ENCODE measurements around the gene E2F2. TPM values are rescaled to one million over a fixed set of nuclear protein-coding genes. Genes with fewer than 3 reads are reported as not detected.

E2F2 gene
- total and polyA plus RNA-seq, 2 of the 13 experiments (the other 11 are each of a cell fraction or from before 2014, with no cell fraction given) = 0.65 to 6.6 TPM

DNA sequence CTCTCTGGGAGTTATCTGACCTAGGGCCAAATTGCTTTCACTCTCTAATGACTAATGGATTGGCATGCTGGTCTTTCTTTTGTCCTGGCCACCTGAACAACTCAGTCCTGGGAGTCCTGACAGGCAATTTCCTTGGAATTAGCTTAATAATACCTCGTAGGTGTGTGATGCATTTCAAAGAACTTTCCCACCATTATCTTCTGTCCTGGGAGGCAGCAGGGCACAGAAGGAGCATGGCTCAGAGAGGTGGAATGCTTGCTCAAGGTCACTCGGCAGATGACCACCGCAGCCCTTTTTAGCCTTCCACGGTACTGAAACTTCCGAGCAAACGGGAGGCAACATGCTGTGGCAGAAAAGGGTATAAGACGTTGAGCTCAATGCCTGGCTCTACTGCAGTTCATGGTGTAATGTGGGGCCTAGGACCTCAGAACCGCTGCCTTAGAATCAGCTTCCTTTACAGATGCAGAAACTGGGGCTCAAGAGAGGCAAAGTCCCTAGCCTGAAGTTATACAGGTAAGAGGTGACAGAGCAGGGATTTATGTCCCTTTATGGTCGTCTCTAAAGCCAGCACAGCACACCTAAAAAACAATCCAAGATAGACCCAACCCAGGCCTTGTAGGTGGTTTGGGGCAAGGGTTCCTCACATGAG, 25.1 kb upstream of the E2F2 start (continued):
- TF ChIP-seq, protein P1, sequence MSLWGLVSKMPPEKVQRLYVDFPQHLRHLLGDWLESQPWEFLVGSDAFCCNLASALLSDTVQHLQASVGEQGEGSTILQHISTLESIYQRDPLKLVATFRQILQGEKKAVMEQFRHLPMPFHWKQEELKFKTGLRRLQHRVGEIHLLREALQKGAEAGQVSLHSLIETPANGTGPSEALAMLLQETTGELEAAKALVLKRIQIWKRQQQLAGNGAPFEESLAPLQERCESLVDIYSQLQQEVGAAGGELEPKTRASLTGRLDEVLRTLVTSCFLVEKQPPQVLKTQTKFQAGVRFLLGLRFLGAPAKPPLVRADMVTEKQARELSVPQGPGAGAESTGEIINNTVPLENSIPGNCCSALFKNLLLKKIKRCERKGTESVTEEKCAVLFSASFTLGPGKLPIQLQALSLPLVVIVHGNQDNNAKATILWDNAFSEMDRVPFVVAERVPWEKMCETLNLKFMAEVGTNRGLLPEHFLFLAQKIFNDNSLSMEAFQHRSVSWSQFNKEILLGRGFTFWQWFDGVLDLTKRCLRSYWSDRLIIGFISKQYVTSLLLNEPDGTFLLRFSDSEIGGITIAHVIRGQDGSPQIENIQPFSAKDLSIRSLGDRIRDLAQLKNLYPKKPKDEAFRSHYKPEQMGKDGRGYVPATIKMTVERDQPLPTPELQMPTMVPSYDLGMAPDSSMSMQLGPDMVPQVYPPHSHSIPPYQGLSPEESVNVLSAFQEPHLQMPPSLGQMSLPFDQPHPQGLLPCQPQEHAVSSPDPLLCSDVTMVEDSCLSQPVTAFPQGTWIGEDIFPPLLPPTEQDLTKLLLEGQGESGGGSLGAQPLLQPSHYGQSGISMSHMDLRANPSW (CRISPR knock-in tag; IDR thresholded peaks at IDR 0.05; ENCODE audit: borderline replicate concordance) = no peak
- TF ChIP-seq ZNF136 (CRISPR knock-in tag; IDR thresholded peaks at IDR 0.05; ENCODE audit: low read depth) = no peak
- TF ChIP-seq ZBTB38 (CRISPR knock-in tag; IDR thresholded peaks at IDR 0.05) = no peak
- TF ChIP-seq KDM6A (CRISPR knock-in tag; IDR thresholded peaks at IDR 0.05; ENCODE audit: low read depth) = 0 out of 2 replicates have a peak, but pooled peaks have one; percentile 9
- no peak for TF ChIP-seq NR2C2 (CRISPR knock-in tag; IDR thresholded peaks at IDR 0.05; ENCODE audit: borderline replicate concordance)
- peak; percentile 42; the same call in 1 of the 2 replicates for TF ChIP-seq ZBTB7B (CRISPR knock-in tag; IDR thresholded peaks at IDR 0.05)
- TF ChIP-seq PRPF4 (IDR thresholded peaks at IDR 0.05; ENCODE audit: low read depth, low read length, poor library complexity, severe bottlenecking) = no peak
- TF ChIP-seq ZNF235 (CRISPR knock-in tag; IDR thresholded peaks at IDR 0.05; ENCODE audit: borderline replicate concordance) = no peak
- TF ChIP-seq FOXA1 (IDR thresholded peaks at IDR 0.05) = no peak
- no peak for TF ChIP-seq FOXA1 (CRISPR knock-in tag; IDR thresholded peaks at IDR 0.05)
- no peak for TF ChIP-seq ZNF549 (CRISPR knock-in tag; IDR thresholded peaks at IDR 0.05)
- no peak for TF ChIP-seq NKX3-1 (CRISPR knock-in tag; IDR thresholded peaks at IDR 0.05)
- TF ChIP-seq, protein P2, sequence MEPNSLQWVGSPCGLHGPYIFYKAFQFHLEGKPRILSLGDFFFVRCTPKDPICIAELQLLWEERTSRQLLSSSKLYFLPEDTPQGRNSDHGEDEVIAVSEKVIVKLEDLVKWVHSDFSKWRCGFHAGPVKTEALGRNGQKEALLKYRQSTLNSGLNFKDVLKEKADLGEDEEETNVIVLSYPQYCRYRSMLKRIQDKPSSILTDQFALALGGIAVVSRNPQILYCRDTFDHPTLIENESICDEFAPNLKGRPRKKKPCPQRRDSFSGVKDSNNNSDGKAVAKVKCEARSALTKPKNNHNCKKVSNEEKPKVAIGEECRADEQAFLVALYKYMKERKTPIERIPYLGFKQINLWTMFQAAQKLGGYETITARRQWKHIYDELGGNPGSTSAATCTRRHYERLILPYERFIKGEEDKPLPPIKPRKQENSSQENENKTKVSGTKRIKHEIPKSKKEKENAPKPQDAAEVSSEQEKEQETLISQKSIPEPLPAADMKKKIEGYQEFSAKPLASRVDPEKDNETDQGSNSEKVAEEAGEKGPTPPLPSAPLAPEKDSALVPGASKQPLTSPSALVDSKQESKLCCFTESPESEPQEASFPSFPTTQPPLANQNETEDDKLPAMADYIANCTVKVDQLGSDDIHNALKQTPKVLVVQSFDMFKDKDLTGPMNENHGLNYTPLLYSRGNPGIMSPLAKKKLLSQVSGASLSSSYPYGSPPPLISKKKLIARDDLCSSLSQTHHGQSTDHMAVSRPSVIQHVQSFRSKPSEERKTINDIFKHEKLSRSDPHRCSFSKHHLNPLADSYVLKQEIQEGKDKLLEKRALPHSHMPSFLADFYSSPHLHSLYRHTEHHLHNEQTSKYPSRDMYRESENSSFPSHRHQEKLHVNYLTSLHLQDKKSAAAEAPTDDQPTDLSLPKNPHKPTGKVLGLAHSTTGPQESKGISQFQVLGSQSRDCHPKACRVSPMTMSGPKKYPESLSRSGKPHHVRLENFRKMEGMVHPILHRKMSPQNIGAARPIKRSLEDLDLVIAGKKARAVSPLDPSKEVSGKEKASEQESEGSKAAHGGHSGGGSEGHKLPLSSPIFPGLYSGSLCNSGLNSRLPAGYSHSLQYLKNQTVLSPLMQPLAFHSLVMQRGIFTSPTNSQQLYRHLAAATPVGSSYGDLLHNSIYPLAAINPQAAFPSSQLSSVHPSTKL (CRISPR knock-in tag; IDR thresholded peaks at IDR 0.05) = peak; percentile 52
- TF ChIP-seq PAWR (CRISPR knock-in tag; IDR thresholded peaks at IDR 0.05; ENCODE audit: borderline replicate concordance) = no peak
- TF ChIP-seq ZNF792 (CRISPR knock-in tag; IDR thresholded peaks at IDR 0.05) = 0 out of 2 replicates have a peak, but pooled peaks have one; percentile 15
- TF ChIP-seq ZNF253 (CRISPR knock-in tag; IDR thresholded peaks at IDR 0.05; ENCODE audit: borderline replicate concordance) = no peak
- peak; percentile 29; the same call in 1 of the 2 replicates for TF ChIP-seq REPIN1 (CRISPR knock-in tag; IDR thresholded peaks at IDR 0.05; ENCODE audit: borderline replicate concordance, low read depth)
- TF ChIP-seq, protein P3, sequence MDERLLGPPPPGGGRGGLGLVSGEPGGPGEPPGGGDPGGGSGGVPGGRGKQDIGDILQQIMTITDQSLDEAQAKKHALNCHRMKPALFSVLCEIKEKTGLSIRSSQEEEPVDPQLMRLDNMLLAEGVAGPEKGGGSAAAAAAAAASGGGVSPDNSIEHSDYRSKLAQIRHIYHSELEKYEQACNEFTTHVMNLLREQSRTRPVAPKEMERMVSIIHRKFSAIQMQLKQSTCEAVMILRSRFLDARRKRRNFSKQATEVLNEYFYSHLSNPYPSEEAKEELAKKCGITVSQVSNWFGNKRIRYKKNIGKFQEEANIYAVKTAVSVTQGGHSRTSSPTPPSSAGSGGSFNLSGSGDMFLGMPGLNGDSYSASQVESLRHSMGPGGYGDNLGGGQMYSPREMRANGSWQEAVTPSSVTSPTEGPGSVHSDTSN (CRISPR knock-in tag; IDR thresholded peaks at IDR 0.05) = no peak
- TF ChIP-seq ZNF33A (CRISPR knock-in tag; IDR thresholded peaks at IDR 0.05; ENCODE audit: borderline replicate concordance) = no peak
- no peak for TF ChIP-seq CEBPG (CRISPR knock-in tag; IDR thresholded peaks at IDR 0.05)
- no peak for TF ChIP-seq ZMYM3 (CRISPR knock-in tag; IDR thresholded peaks at IDR 0.05)
- peak; percentile 15 for TF ChIP-seq SKI (IDR thresholded peaks at IDR 0.05; ENCODE audit: partially characterized antibody)

Data from HepG2 (cell line).